ENCODE results near the gene ZFP62.

DNA sequence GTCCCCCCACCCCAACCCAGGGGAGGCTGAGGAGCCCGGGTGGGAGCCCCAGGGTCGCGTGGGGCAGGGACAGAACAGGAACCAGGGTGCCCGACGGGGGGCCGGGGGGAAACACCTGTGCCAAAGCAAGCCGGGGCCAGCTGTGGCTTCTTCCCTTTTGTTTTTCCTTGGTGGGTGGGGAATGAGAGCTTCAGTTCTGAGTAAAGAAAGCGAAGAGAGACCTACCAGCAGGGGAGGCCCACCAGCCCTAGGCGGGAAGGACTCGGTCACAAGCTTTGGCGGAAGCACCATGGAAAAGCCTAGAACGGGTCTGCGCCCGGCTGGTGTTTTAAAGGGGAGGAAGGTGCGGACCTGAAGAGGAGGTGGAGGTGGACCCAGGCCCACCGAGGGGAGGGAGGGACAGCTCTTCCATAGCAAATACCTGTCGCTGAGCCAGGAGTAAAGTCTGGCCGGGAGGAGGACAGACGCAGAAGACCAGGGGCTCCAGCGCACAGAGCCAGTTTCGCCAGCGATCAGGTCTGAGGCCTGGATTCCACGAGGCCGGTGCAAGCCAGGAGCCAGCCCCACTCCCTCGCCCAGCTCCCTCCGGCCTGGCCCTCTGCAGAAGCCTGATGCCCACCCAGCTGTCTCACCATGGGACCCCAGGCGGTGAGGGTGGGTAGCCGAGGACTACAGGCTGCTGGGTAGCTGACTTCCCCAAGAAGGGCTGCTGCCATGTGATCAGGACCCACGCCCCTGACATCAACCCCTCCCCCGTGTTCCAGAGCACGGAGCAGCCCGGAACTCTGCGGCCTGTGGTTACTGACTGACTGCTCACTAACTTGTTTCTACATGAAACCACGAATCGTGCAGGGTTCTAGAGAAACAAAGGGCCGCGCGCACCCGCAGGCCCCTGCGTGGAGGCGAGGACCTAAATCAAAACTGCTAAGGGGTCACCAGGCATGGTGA is 57.6 kb downstream of the ZFP62 start:
- no peak for TF ChIP-seq EZH2phosphoT487 (IDR thresholded peaks at IDR 0.05)
- TF ChIP-seq CTCF (IDR thresholded peaks at IDR 0.05) = no peak
- TF ChIP-seq EZH2 (IDR thresholded peaks at IDR 0.05) = no peak
